ENCODE results near the gene NUP93. TPM values are rescaled to one million over a fixed set of nuclear protein-coding genes. Genes with fewer than 3 reads are reported as not detected.

The NUP93 gene
- total RNA-seq, 2 donors from 2014 or later: 146 to 149 TPM

DNA sequence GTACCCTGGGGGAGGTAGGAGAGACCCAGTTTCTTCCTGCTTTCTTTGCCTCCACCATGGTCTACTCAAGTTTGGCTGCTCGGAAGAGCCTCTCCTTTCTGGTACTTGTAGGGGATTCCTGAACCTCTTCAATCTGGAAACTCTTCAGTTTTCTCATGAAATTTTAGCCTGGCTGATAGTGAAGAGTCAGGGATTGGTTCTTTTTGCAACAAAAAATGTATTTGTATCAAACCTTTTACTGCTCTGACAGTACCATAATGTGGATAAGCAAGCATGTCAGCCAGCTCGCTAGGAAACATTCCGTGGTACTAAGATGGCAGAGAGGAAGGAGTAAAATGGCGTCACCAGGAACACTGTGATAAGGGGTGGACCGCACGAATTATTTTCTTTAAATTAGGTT lies 55.4 kb downstream of the NUP93 start:
- H3K27ac ChIP-seq (ENCODE audit: low read depth, low read length): no peak overlapping the region
- no peak for DNase-seq
- peaks cover 54% of the 10 kb centered on the region for H3K4me1 Mint-ChIP-seq
- no peaks in the 10 kb centered on the region for H3K36me3 ChIP-seq (ENCODE audit: control insufficient read depth, insufficient read depth, low read length)
- no peak overlapping the region for H3K27ac Mint-ChIP-seq
- no peaks in the 10 kb centered on the region for H3K27me3 ChIP-seq (ENCODE audit: control insufficient read depth, insufficient read depth, low read length, poor library complexity, severe bottlenecking)
- no peak overlapping the region for H3K4me3 ChIP-seq (ENCODE audit: low read length)
- no peak overlapping the region for H3K9ac ChIP-seq (ENCODE audit: extremely low read depth, low read length, poor library complexity, severe bottlenecking)
- H3K9me3 Mint-ChIP-seq: no peaks in the 10 kb centered on the region
- no peaks in the 10 kb centered on the region for H3K9me3 ChIP-seq (ENCODE audit: control insufficient read depth, low read length)
- 96 to 100% methylated on average over 3 to 6 of the region's 6 CpGs for WGBS, 2 experiments (ENCODE audit: insufficient coverage in 1 of 2, insufficient read length in 1 of 2)
- H3K27me3 Mint-ChIP-seq (ENCODE audit: insufficient read depth): no peaks in the 10 kb centered on the region
- H3K36me3 Mint-ChIP-seq (ENCODE audit: low read depth): no peaks in the 10 kb centered on the region
- peaks cover 4% of the 10 kb centered on the region for H3K4me1 ChIP-seq (ENCODE audit: control insufficient read depth, insufficient read depth, low read length)
- TF ChIP-seq, protein P1, sequence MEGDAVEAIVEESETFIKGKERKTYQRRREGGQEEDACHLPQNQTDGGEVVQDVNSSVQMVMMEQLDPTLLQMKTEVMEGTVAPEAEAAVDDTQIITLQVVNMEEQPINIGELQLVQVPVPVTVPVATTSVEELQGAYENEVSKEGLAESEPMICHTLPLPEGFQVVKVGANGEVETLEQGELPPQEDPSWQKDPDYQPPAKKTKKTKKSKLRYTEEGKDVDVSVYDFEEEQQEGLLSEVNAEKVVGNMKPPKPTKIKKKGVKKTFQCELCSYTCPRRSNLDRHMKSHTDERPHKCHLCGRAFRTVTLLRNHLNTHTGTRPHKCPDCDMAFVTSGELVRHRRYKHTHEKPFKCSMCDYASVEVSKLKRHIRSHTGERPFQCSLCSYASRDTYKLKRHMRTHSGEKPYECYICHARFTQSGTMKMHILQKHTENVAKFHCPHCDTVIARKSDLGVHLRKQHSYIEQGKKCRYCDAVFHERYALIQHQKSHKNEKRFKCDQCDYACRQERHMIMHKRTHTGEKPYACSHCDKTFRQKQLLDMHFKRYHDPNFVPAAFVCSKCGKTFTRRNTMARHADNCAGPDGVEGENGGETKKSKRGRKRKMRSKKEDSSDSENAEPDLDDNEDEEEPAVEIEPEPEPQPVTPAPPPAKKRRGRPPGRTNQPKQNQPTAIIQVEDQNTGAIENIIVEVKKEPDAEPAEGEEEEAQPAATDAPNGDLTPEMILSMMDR (conservative IDR thresholded peaks at IDR 0.05): no peak
- H3K4me3 Mint-ChIP-seq: no peak overlapping the region

DNA sequence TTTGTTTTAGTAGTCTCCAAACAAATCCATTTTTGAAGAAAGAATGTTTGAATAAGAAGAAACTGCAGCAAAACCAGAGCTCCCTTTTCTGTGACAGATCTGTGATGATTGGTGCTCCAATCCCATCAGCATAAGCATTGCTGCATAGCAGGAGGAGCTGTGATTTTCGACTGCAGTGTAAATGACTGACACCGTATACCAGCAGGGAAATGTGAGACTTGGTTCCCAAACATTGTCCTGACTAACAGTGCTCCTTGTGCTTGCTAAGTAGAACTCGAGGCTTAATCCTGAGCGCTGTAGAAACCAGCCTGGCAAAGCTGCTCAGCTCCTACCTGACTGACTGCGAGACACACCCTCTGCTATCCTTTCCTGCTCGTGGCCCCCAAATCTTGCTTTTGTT lies 57.2 kb downstream of the NUP93 start:
- peak; percentile 78 for DNase-seq
- H3K27ac Mint-ChIP-seq: no peak overlapping the region
- no peaks in the 10 kb centered on the region for H3K27me3 Mint-ChIP-seq (ENCODE audit: insufficient read depth)
- TF ChIP-seq, protein P1 (conservative IDR thresholded peaks at IDR 0.05): no peak
- no peak overlapping the region for H3K27ac ChIP-seq (ENCODE audit: low read depth, low read length)
- 46 to 50% methylated on average over 5 to 6 of the region's 6 CpGs for WGBS, 2 experiments (ENCODE audit: insufficient coverage in 1 of 2, insufficient read length in 1 of 2)
- no peaks in the 10 kb centered on the region for H3K9me3 ChIP-seq (ENCODE audit: control insufficient read depth, low read length)
- no peak overlapping the region for H3K4me3 Mint-ChIP-seq
- H3K4me1 Mint-ChIP-seq: peaks cover 45% of the 10 kb centered on the region
- H3K36me3 ChIP-seq (ENCODE audit: control insufficient read depth, insufficient read depth, low read length): no peaks in the 10 kb centered on the region
- no peaks in the 10 kb centered on the region for H3K9me3 Mint-ChIP-seq
- no peaks in the 10 kb centered on the region for H3K27me3 ChIP-seq (ENCODE audit: control insufficient read depth, insufficient read depth, low read length, poor library complexity, severe bottlenecking)
- no peak overlapping the region for H3K4me3 ChIP-seq (ENCODE audit: low read length)
- no peak overlapping the region for H3K9ac ChIP-seq (ENCODE audit: extremely low read depth, low read length, poor library complexity, severe bottlenecking)
- H3K4me1 ChIP-seq (ENCODE audit: control insufficient read depth, insufficient read depth, low read length): peaks cover 4% of the 10 kb centered on the region
- H3K36me3 Mint-ChIP-seq (ENCODE audit: low read depth): no peaks in the 10 kb centered on the region

DNA sequence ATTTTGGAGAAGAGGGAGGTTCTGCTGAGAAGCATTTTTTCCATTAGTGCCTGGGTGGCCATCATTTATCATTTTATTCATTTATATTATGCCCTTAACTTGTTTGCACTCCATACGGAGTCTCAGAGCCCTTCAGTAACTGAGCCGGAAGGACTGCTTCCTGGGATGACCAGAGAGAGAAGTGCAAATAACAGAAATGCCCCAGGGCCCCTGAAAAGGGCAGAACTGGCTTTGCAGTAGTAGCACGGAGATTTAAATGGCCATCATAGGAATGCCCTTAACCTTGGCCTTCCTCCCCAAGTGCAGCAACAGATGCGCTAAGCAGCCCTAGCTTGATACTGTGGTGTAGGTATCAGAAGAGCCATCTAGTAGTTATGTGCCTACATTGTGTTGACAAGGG lies 58.5 kb downstream of the NUP93 start:
- Mint-ChIP-seq H3K4me3 (no peak overlapping the region), H3K9me3 (no peaks in the 10 kb centered on the region), H3K27me3 (ENCODE audit: insufficient read depth) (no peaks in the 10 kb centered on the region), H3K27ac (no peak overlapping the region), H3K36me3 (ENCODE audit: low read depth) (no peaks in the 10 kb centered on the region), H3K4me1 (peaks cover 35% of the 10 kb centered on the region)
- Histone ChIP-seq H3K36me3 (ENCODE audit: control insufficient read depth, insufficient read depth, low read length) (no peaks in the 10 kb centered on the region), H3K9me3 (ENCODE audit: control insufficient read depth, low read length) (no peaks in the 10 kb centered on the region), H3K27me3 (ENCODE audit: control insufficient read depth, insufficient read depth, low read length, poor library complexity, severe bottlenecking) (no peaks in the 10 kb centered on the region), H3K4me1 (ENCODE audit: control insufficient read depth, insufficient read depth, low read length) (peaks cover 4% of the 10 kb centered on the region), H3K4me3 (ENCODE audit: low read length) (no peak overlapping the region), H3K27ac (ENCODE audit: low read depth, low read length) (no peak overlapping the region), H3K9ac (ENCODE audit: extremely low read depth, low read length, poor library complexity, severe bottlenecking) (no peak overlapping the region)
- 80 to 93% methylated on average over 3 to 4 of the region's 4 CpGs for WGBS, 2 experiments (ENCODE audit: insufficient coverage in 1 of 2, insufficient read length in 1 of 2)
- DNase-seq: no peak
- TF ChIP-seq, protein P1 (conservative IDR thresholded peaks at IDR 0.05): no peak
